SJSA1 (cell line): ENCODE data around the gene ANGPTL2. TPM values are rescaled to one million over a fixed set of nuclear protein-coding genes. Genes with fewer than 3 reads are reported as not detected.
A peak's percentile ranks its signal among the peaks of the same experiment; 100 is the strongest.

Experiments used
- DNase-seq, 2 experiments: peaks; one replicate each; pipeline ENCODE4 v3.0.0-alpha.2; 2015 to 2020; ENCODE audit warnings: low spot score in 2 of 2, low read depth in 1 of 2
- H3K27ac ChIP-seq: fragments of 250-450 bp; sonication (Bioruptor Pico); 2 replicates; pipeline ENCODE4 v1.5.1; 2020; ENCODE audit warnings: mild to moderate bottlenecking, moderate library complexity
- H3K27me3 ChIP-seq: fragments of 250-450 bp; sonication (Bioruptor Pico); replicated peaks from 2 replicates; pipeline ENCODE4 v1.5.1; 2020; ENCODE audit warnings: mild to moderate bottlenecking, moderate library complexity
- H3K36me3 ChIP-seq: fragments of 250-450 bp; sonication (Bioruptor Pico); 2 replicates; pipeline ENCODE4 v1.5.1; 2020; ENCODE audit warnings: mild to moderate bottlenecking
- H3K4me1 ChIP-seq: fragments of 250-450 bp; sonication (Bioruptor Pico); replicated peaks from 2 replicates; pipeline ENCODE4 v1.6.1; 2021; ENCODE audit warnings: mild to moderate bottlenecking
- H3K4me3 ChIP-seq: fragments of 250-450 bp; sonication (Bioruptor Pico); 2 replicates; pipeline ENCODE4 v1.5.1; 2020; ENCODE audit warnings: mild to moderate bottlenecking
- H3K9me3 ChIP-seq: fragments of 250-450 bp; sonication (Bioruptor Pico); replicated peaks from 2 replicates; pipeline ENCODE4 v1.5.1; 2020; ENCODE audit warnings: mild to moderate bottlenecking
- total RNA-seq: library from RNA; depleted of rRNA; stranded (reverse); fragments of >200 nt; shearing (Covaris generic); gene quantifications from 2 replicates; pipeline ENCODE4 v1.2.3, GENCODE V29; 2014

The ANGPTL2 gene
- total RNA-seq, 1 experiment from 2014 or later: 3.8 TPM

DNA sequence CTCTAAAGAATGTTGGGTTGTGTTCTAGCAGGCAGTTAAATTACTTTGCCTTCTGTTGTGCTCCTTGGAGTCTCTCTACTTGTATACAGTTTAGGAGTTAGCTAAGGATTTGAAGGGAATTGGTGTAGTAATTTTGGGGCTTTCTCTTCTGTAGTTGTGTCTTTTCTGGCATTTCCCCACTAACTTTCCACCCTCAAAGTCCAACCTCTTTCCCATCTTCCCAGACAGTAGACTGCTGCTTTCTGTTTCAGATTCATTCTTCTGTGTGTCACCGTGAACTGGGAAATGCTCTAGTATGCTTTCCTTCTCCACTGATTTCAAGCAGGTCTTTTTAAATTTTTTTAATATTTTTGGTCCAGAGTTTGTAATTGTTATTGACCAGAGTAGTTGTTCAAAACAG lies 4.5 kb upstream of the ANGPTL2 start:
- no peak for DNase-seq
- Histone ChIP-seq H3K27ac (no peak overlapping the region), H3K27me3 (no peaks in the 10 kb centered on the region), H3K36me3 (no peaks in the 10 kb centered on the region), H3K4me1 (peaks cover 45% of the 10 kb centered on the region), H3K9me3 (no peaks in the 10 kb centered on the region), H3K4me3 (no peak overlapping the region)

GRCh38 chr9:127124792-127125191 lies 2.4 kb upstream of the ANGPTL2 start:
- no peaks in the 10 kb centered on the region for H3K9me3 ChIP-seq
- DNase-seq: no peak
- H3K27me3 ChIP-seq: no peaks in the 10 kb centered on the region
- H3K36me3 ChIP-seq: no peaks in the 10 kb centered on the region
- peaks cover 34% of the 10 kb centered on the region for H3K4me1 ChIP-seq
- H3K27ac ChIP-seq: no peak overlapping the region
- H3K4me3 ChIP-seq: no peak overlapping the region

DNA sequence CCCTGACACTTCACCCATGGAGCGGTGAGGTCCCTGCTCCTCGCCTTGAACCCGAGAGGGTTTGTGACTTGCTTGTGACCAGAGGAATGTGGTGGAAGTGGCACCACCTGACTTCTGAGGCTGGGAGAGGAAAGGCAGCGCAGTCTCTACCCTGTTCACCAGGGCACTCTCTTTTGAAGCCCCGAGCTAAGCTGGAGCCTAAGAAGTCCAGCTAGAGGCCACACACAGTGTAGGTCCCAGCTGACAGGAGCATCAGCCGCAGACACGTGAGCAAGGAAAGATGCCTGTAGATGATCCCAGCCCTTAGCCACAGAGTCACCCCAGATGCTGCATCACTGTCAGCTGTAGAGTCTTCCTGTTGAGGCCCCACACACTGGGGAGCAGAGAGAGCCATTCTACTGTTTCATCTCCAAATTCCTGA lies 1.7 kb upstream of the ANGPTL2 start:
- Histone ChIP-seq H3K36me3 (no peaks in the 10 kb centered on the region), H3K27ac (no peak overlapping the region), H3K9me3 (no peaks in the 10 kb centered on the region), H3K27me3 (no peaks in the 10 kb centered on the region), H3K4me3 (no peak overlapping the region), H3K4me1 (peaks cover 34% of the 10 kb centered on the region)
- DNase-seq: no peak

DNA sequence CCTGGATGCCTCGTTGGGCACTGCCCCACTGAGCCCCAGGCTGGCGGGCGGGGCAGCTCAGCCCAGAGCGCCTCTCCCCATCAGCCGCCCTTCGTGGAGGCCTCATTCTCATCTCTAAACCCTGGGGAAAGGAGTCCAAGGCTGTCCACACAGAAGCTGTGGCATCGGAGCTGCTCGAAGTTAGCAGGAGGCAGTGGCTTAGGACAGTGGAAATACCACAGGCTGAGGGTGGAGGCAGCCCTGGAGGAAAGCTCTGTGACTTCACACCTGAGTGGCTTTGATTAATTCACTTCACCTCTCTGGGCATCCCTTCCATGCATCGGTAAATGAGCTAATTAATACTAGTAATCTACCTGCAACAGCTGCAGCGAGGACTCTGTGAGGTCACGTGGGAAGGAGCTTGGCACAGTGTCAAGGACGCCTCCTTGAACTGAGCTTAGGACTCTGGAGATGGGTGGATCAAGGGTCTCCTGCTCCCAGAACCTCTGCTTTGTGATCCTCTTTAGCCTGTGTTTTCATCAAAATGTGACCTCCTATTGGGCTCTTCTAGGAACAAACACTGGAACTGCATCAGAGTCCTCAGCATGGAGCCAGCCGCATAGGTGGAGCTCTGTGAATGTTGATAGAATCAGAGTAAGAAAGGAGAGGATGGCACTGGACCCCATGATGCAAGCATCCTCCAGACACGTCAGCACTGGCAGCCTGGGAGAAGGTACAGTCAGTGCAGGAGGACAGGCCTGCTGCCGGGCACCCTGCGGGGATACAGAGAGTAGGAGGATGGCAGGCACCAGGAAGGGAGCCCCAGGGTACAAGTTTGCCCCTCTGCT lies 842 bp upstream of the ANGPTL2 start:
- Histone ChIP-seq H3K4me1 (peaks cover 34% of the 10 kb centered on the region), H3K27me3 (no peaks in the 10 kb centered on the region), H3K27ac (peak overlapping the region; percentile 21; the same call in 1 of the 2 replicates), H3K36me3 (no peaks in the 10 kb centered on the region), H3K9me3 (no peaks in the 10 kb centered on the region), H3K4me3 (peak overlapping the region; percentile 39)
- DNase-seq: no peak

- Histone ChIP-seq H3K4me3 (peak overlapping the region; percentile 39), H3K27me3 (no peaks in the 10 kb centered on the region), H3K9me3 (no peaks in the 10 kb centered on the region), H3K36me3 (no peaks in the 10 kb centered on the region), H3K4me1 (peaks cover 32% of the 10 kb centered on the region), H3K27ac (no peak overlapping the region)
- peak in 1 of 2 experiments; percentile 21 for DNase-seq
Measured at GRCh38 chr9:127121628-127122175, 733 bp downstream of the ANGPTL2 start.

- Histone ChIP-seq H3K4me3 (no peak overlapping the region), H3K9me3 (no peaks in the 10 kb centered on the region), H3K36me3 (no peaks in the 10 kb centered on the region), H3K4me1 (peaks cover 26% of the 10 kb centered on the region), H3K27me3 (no peaks in the 10 kb centered on the region), H3K27ac (no peak overlapping the region)
- DNase-seq: no peak
Measured at GRCh38 chr9:127119320-127119709, 3.1 kb downstream of the ANGPTL2 start.

GRCh38 chr9:127118597-127119319 lies 3.7 kb downstream of the ANGPTL2 start:
- Histone ChIP-seq H3K4me3 (no peak overlapping the region), H3K27me3 (no peaks in the 10 kb centered on the region), H3K4me1 (peaks cover 23% of the 10 kb centered on the region), H3K9me3 (no peaks in the 10 kb centered on the region), H3K36me3 (no peaks in the 10 kb centered on the region), H3K27ac (no peak overlapping the region)
- no peak for DNase-seq

- no peak for DNase-seq
- Histone ChIP-seq H3K4me1 (peaks cover 25% of the 10 kb centered on the region), H3K36me3 (no peaks in the 10 kb centered on the region), H3K27ac (no peak overlapping the region), H3K9me3 (no peaks in the 10 kb centered on the region), H3K27me3 (no peaks in the 10 kb centered on the region), H3K4me3 (no peak overlapping the region)
Measured at GRCh38 chr9:127117801-127118200, 4.6 kb downstream of the ANGPTL2 start.

DNA sequence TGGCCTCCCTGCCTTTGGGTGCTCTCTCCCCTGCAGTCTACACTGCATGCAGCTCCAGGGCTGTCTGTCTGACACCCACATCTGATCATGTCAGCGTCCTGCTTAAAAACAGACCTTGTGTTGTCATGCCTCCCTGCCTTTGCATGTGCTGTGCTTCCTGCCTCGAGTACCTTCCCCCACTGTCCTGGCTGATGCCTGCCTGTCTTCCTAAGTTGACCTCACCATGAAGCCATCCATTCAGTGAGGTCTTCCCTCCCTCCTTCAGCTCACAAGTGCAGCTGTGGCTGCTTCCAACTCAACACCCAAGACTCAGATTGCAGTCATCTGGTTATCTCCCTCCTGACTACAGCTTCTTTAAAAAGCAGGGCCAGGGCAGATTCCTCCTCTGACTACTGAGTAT lies 5.5 kb downstream of the ANGPTL2 start:
- H3K4me3 ChIP-seq: no peak overlapping the region
- H3K27me3 ChIP-seq: no peaks in the 10 kb centered on the region
- peaks cover 18% of the 10 kb centered on the region for H3K4me1 ChIP-seq
- no peaks in the 10 kb centered on the region for H3K9me3 ChIP-seq
- no peak overlapping the region for H3K27ac ChIP-seq
- no peaks in the 10 kb centered on the region for H3K36me3 ChIP-seq
- DNase-seq: no peak

DNA sequence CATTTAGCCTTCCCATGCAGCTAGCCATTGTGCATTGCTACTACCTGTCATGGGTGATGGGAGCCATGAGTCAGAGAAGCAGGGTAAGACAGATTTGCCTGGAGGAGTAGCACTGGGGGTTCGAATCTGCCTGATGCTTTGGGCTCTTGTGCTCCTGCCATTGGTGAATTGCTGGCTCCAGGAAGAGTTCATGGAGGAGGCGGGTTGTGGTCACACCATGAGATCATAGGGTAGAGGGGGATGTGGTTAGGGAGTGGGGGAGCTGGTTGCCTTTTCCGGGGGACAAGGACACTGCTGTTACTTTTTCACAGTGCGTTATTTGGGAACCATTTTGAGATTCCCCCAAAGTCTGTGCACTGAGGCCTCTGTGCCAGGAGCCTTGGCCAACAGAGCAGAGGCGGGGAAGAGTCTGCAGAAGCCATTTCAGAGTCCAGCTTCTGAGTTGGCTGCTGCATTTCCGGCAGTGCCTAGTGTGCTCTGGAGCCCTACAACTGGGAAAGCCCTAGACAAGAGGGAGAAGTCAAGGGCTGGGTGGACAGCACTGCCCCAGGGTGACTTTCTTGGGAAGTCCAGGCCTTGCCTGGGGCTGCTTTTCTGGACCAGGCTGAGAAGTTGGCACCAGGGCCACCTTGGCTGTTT lies 6.2 kb downstream of the ANGPTL2 start:
- Histone ChIP-seq H3K9me3 (no peaks in the 10 kb centered on the region), H3K27me3 (no peaks in the 10 kb centered on the region), H3K27ac (no peak overlapping the region), H3K4me3 (no peak overlapping the region), H3K4me1 (peaks cover 12% of the 10 kb centered on the region), H3K36me3 (no peaks in the 10 kb centered on the region)
- no peak for DNase-seq

GRCh38 chr9:127114606-127115005 lies 7.8 kb downstream of the ANGPTL2 start:
- no peaks in the 10 kb centered on the region for H3K36me3 ChIP-seq
- no peak overlapping the region for H3K4me3 ChIP-seq
- H3K9me3 ChIP-seq: no peaks in the 10 kb centered on the region
- no peak for DNase-seq
- no peaks in the 10 kb centered on the region for H3K27me3 ChIP-seq
- H3K27ac ChIP-seq: no peak overlapping the region
- H3K4me1 ChIP-seq: peaks cover 12% of the 10 kb centered on the region

GRCh38 chr9:127113191-127113972 lies 9.1 kb downstream of the ANGPTL2 start:
- no peaks in the 10 kb centered on the region for H3K36me3 ChIP-seq
- no peak overlapping the region for H3K4me3 ChIP-seq
- H3K4me1 ChIP-seq: peaks cover 12% of the 10 kb centered on the region

DNA sequence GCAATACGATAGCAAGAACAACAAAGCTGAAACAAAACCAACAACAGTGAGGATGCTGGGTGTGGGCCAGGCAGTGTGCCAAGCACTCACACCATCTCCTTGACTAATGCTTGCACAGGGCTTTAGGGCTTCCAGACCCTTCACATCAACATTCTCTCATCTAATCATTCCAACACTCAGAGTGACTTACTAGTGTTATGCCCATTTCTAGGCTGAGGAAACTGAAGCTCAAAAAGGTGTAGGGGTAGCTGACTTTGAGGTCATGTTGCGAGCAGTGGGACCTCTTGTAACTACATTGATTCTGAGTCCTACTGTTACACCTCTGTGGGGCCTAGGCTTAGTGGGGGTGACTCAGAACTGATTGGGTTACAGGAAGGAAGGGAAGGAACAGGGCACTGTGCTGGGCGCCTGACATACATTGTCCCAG lies 9.7 kb downstream of the ANGPTL2 start:
- no peaks in the 10 kb centered on the region for H3K9me3 ChIP-seq
- H3K4me1 ChIP-seq: peaks cover 12% of the 10 kb centered on the region
- no peak overlapping the region for H3K4me3 ChIP-seq
- no peaks in the 10 kb centered on the region for H3K27me3 ChIP-seq
- H3K27ac ChIP-seq: no peak overlapping the region
- H3K36me3 ChIP-seq: no peaks in the 10 kb centered on the region
- DNase-seq: no peak

More at GRCh38 chr9:127113191-127113972, 9.1 kb downstream of the ANGPTL2 start:
- Histone ChIP-seq H3K9me3 (no peaks in the 10 kb centered on the region), H3K27me3 (no peaks in the 10 kb centered on the region), H3K27ac (no peak overlapping the region)
- no peak for DNase-seq
